Stimulated activated CD8-positive, alpha-beta memory T cell treated with anti-CD3 and anti-CD28 coated beads, Interleukin-15, amount 100 ng/mL, for 48 hours (primary cell): ENCODE measurements around the gene HADHB.
"Not testable (repeated sequence)": the region's sequence is repeated elsewhere in the genome, so short reads cannot be mapped to it uniquely, and the experiment has no call there.

Experiments used
- DNase-seq, 2 donors: peaks; one replicate each; pipeline ENCODE4 v3.0.0-alpha.2; 2020; ENCODE audit warnings: low read depth in 2 of 2

HADHB gene

DNA sequence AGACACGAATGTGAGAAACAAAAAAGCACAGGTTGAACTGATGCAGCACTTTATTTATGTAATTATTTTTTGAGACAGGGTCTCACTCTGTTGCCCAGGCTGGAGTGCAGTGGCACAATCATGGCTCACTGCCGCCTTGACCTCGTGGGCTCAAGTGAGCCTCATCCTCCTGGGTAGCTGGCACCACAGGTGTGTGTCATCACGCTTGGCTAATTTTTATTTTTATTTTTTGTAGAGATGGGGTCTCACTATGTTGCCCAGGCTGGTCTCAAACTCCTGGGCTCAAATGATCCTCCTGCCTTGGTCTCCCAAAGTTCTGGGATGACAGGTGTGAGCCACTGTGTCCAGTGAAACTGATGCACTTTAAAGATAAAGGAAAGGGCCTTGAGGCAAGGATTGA lies 84.3 kb downstream of the HADHB start:
- DNase-seq: not testable (repeated sequence)

DNA sequence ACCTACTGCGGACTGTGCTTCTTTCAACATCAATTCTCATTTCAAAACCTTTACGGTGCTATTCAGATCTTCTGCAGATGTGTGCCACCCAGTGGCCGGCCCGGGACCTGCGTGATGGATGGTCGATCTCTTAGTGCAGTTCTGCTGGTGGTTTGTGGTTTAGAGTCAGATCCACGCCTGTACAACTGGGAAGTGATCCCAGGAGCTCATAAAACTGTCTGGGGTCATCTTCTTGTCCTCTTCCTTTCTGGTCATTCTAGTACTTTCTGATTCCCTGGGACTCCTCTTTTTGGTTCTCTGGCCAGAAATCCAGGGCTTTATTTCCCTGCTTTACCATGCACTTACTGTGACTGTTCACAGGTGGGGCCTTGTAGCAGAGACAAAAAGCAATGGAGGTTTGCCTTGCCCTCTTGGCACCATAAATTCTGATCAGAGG lies 85.4 kb downstream of the HADHB start:
- peak; percentile 63 to 71 for DNase-seq

GRCh38 chr2:26330604-26331003 lies 85.9 kb downstream of the HADHB start:
- no peak for DNase-seq

DNA sequence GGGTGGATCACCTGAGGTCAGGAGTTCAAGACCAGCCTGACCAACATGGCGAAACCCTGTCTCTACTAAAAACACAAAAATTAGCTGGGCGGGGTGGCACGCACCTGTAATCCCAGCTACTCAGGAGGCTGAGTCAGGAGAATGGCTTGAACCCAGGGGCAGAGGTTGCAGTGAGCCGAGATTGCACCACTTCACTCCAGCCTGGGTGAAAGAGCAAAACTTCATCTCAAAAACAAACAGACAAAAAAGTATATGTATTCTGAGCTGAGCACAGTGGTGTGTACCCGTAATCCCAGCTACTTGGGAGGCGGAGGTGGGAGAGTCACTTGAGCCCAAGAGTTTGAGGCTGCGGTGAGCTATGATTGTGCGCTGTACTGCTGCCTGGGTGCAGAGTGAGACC lies 86.6 kb downstream of the HADHB start:
- DNase-seq: not testable (repeated sequence)

- DNase-seq: no peak
Measured at GRCh38 chr2:26333293-26333692, 88.6 kb downstream of the HADHB start.

- DNase-seq: no peak
Measured at GRCh38 chr2:26335231-26335630, 90.5 kb downstream of the HADHB start.

- no peak for DNase-seq
Measured at GRCh38 chr2:26336719-26337118, 92.0 kb downstream of the HADHB start.

DNA sequence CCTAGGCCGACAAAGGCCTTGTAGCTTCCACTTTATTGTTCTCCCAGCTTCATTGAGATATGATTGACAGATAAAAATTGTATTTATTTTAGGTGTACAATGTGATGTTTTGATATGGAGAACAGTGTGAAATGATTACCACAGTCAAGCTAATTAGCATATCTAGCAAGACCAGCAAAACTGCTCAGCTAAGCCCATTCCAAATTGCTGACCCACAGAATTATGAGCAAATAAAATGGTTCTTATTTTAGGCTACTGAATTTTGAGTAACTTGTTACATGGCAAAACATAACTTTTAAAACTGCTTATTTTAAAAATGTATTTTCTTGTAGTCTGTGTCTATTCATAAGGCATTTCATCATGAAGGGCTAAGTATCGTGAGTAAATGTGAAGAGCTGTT lies 92.6 kb downstream of the HADHB start:
- DNase-seq: no peak
